ENCODE measurements around the gene PAQR6.
"Not testable (repeated sequence)": the region's sequence is repeated elsewhere in the genome, so short reads cannot be mapped to it uniquely, and the experiment has no call there.

Gene PAQR6

GRCh38 chr1:156225677-156226014 is 22.2 kb downstream of the PAQR6 start:
- TF ChIP-seq CTCF (IDR thresholded peaks at IDR 0.05) (peak; percentile 39), ZFX (IDR thresholded peaks at IDR 0.05; ENCODE audit: borderline replicate concordance) (no peak)
- peak overlapping the region; percentile 37 for H3K27ac ChIP-seq

GRCh38 chr1:156221986-156222692 is 25.7 kb downstream of the PAQR6 start:
- TF ChIP-seq ZFX (IDR thresholded peaks at IDR 0.05; ENCODE audit: borderline replicate concordance) (no peak), CTCF (IDR thresholded peaks at IDR 0.05) (no peak)
- no peak overlapping the region for H3K27ac ChIP-seq

GRCh38 chr1:156220226-156220625 is 27.6 kb downstream of the PAQR6 start:
- H3K27ac ChIP-seq = no peak overlapping the region
- no peak for TF ChIP-seq CTCF (IDR thresholded peaks at IDR 0.05)
- TF ChIP-seq ZFX (IDR thresholded peaks at IDR 0.05; ENCODE audit: borderline replicate concordance) = no peak

- TF ChIP-seq CTCF (IDR thresholded peaks at IDR 0.05) (no peak), ZFX (IDR thresholded peaks at IDR 0.05; ENCODE audit: borderline replicate concordance) (no peak)
- peak overlapping the region; percentile 16 for H3K27ac ChIP-seq
These were observed 30.0 kb downstream of the PAQR6 start for GRCh38 chr1:156217871-156218270.

GRCh38 chr1:156216361-156217086 is 31.3 kb downstream of the PAQR6 start:
- not testable (repeated sequence) for H3K27ac ChIP-seq

GRCh38 chr1:156214024-156214748 is 33.7 kb downstream of the PAQR6 start:
- TF ChIP-seq CTCF (IDR thresholded peaks at IDR 0.05) (no peak), ZFX (IDR thresholded peaks at IDR 0.05; ENCODE audit: borderline replicate concordance) (no peak)
- peak overlapping the region; percentile 93 for H3K27ac ChIP-seq

- TF ChIP-seq ZFX (IDR thresholded peaks at IDR 0.05; ENCODE audit: borderline replicate concordance) (no peak), CTCF (IDR thresholded peaks at IDR 0.05) (no peak)
These were observed 34.3 kb downstream of the PAQR6 start for GRCh38 chr1:156213644-156213966.

More at GRCh38 chr1:156213644-156213966, 34.3 kb downstream of the PAQR6 start:
- peak overlapping the region; percentile 93 for H3K27ac ChIP-seq

Data from 22Rv1 (cell line).